GM19240 (cell line): ENCODE data around the gene BCAS3.
"Not testable (repeated sequence)": the region's sequence is repeated elsewhere in the genome, so short reads cannot be mapped to it uniquely, and the experiment has no call there.

ENCODE experiments used
- DNase-seq: peaks from one replicate; pipeline ENCODE4 v3.0.0; 2011; ENCODE audit warnings: low spot score; ENCODE audit not compliant: insufficient read length

Gene BCAS3

GRCh38 chr17:61218438-61218837 is 540.8 kb downstream of the BCAS3 start:
- DNase-seq: no peak

- no peak for DNase-seq
These were observed 541.8 kb downstream of the BCAS3 start for GRCh38 chr17:61219460-61219859.

- no peak for DNase-seq
These were observed 543.5 kb downstream of the BCAS3 start for GRCh38 chr17:61221181-61221580.

GRCh38 chr17:61221597-61222471 is 544.2 kb downstream of the BCAS3 start:
- DNase-seq: no peak

GRCh38 chr17:61223725-61224124 is 546.1 kb downstream of the BCAS3 start:
- DNase-seq: no peak

GRCh38 chr17:61225178-61225882 is 547.7 kb downstream of the BCAS3 start:
- DNase-seq: no peak

- DNase-seq: no peak
These were observed 550.2 kb downstream of the BCAS3 start for GRCh38 chr17:61227866-61228265.

- DNase-seq: no peak
These were observed 552.8 kb downstream of the BCAS3 start for GRCh38 chr17:61230461-61230860.

GRCh38 chr17:61230972-61231820 is 553.5 kb downstream of the BCAS3 start:
- DNase-seq: no peak

- no peak for DNase-seq
These were observed 555.2 kb downstream of the BCAS3 start for GRCh38 chr17:61232871-61233270.

- no peak for DNase-seq
These were observed 556.5 kb downstream of the BCAS3 start for GRCh38 chr17:61233991-61234750.

GRCh38 chr17:61235001-61235826 is 557.6 kb downstream of the BCAS3 start:
- no peak for DNase-seq

GRCh38 chr17:61235827-61236197 is 558.2 kb downstream of the BCAS3 start:
- no peak for DNase-seq

- DNase-seq: no peak
These were observed 559.6 kb downstream of the BCAS3 start for GRCh38 chr17:61237275-61237674.

GRCh38 chr17:61238455-61238933 is 560.8 kb downstream of the BCAS3 start:
- no peak for DNase-seq

- DNase-seq: no peak
These were observed 561.7 kb downstream of the BCAS3 start for GRCh38 chr17:61239327-61239726.

GRCh38 chr17:61239953-61240352 is 562.3 kb downstream of the BCAS3 start:
- no peak for DNase-seq

GRCh38 chr17:61240851-61241468 is 563.3 kb downstream of the BCAS3 start:
- no peak for DNase-seq

GRCh38 chr17:61244988-61245387 is 567.3 kb downstream of the BCAS3 start:
- DNase-seq: not testable (repeated sequence)
